Activated T-helper 17 cell treated with anti-CD3 and anti-CD28 coated beads, Interleukin-2, amount 50 U/mL, for 72 hours (primary cell): ENCODE results near the gene GREM2. TPM values are rescaled to one million over a fixed set of nuclear protein-coding genes. Genes with fewer than 3 reads are reported as not detected.

Source experiments
- ATAC-seq: fragments of 150-1000 bp; cut with Tn5 transposase; replicated peaks from 2 replicates; pipeline ENCODE4 v1.10.0; 2021; ENCODE audit warnings: mild to moderate bottlenecking, moderate library complexity
- H3K27ac Mint-ChIP-seq: one replicate; pipeline ENCODE4 v1.8.0; 2022; ENCODE audit warnings: mixed read lengths
- H3K27me3 Mint-ChIP-seq: one replicate; pipeline ENCODE4 v1.8.0; 2022; ENCODE audit warnings: mixed read lengths
- H3K36me3 Mint-ChIP-seq: one replicate; pipeline ENCODE4 v1.8.0; 2022; ENCODE audit warnings: low read depth, mild to moderate bottlenecking, mixed read lengths
- H3K4me1 Mint-ChIP-seq: one replicate; pipeline ENCODE4 v1.8.0; 2022; ENCODE audit warnings: mixed read lengths
- H3K4me3 Mint-ChIP-seq: one replicate; pipeline ENCODE4 v1.8.0; 2022; ENCODE audit warnings: mild to moderate bottlenecking, mixed read lengths
- H3K9me3 Mint-ChIP-seq: one replicate; pipeline ENCODE4 v1.8.0; 2022; ENCODE audit warnings: mixed read lengths
- total RNA-seq, 2 donors: library from RNA; stranded (reverse); gene quantifications; one replicate each; pipeline ENCODE4 v1.2.3, GENCODE V29; 2022

Gene GREM2
- total RNA-seq, 2 donors from 2014 or later: 3.4 to 7.5 TPM

DNA sequence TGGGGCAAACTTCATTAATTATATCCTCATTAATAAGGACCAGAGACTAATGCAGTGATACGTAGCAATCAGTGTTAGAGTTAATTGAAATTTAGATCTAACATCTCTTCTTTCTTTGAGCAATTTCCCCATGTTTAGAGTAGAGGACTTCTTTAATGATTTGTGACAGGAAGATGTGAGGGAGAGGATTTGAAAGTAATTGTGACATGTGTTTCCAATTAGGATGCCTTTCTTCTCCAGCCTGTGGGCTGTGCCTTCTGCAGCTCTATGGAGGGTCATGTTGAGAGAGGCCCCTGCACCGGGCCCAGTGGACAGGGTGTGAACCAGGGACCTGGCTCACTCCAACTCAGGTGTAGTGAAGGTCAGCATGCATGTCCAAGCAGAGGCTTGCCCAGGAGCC is 103.0 kb downstream of the GREM2 start:
- Mint-ChIP-seq H3K36me3 (no peaks in the 10 kb centered on the region), H3K4me3 (no peak overlapping the region), H3K27ac (no peak overlapping the region), H3K9me3 (no peaks in the 10 kb centered on the region), H3K4me1 (peaks cover 4% of the 10 kb centered on the region), H3K27me3 (no peaks in the 10 kb centered on the region)
- no peak for ATAC-seq

DNA sequence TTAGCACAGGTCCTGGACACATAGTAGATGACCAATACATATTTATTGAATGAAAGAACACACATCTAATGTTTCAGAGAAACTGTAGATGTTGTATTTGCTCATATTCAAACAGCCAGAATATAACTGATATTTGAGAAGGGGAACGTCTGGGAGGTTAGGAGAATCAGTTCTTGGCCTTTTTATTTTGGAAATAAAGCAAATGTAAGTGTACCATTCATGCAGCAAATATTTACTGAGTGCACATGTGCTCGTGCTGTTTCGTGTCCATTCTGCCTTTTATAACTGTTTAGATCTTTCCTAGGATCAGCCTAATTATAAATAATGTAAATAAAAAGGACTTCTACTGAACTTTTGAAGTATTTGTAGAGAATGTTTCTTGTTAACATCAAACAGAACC is 103.8 kb downstream of the GREM2 start:
- Mint-ChIP-seq H3K9me3 (no peaks in the 10 kb centered on the region), H3K4me1 (peaks cover 4% of the 10 kb centered on the region), H3K36me3 (no peaks in the 10 kb centered on the region), H3K27me3 (no peaks in the 10 kb centered on the region), H3K4me3 (no peak overlapping the region), H3K27ac (no peak overlapping the region)
- no peak for ATAC-seq

DNA sequence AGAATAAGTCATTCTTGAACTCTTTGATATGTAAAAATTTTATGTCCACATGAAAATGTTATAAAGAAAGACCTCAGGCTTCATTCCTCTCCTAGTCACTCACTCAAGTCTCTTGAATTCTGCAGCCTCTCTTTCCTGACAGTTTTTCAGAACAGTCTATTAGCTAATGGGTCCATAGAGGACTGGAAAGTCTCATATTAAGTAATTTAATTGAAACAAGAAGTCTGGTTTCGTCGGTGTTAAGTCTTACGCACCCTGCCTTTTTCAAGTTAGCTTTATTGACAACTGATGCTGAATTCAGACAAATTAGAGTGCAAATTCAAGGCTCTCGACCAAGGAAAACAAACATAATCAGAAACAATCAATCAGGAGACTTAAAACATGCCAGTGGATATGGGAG is 105.8 kb downstream of the GREM2 start:
- Mint-ChIP-seq H3K36me3 (no peaks in the 10 kb centered on the region), H3K27me3 (no peaks in the 10 kb centered on the region)

DNA sequence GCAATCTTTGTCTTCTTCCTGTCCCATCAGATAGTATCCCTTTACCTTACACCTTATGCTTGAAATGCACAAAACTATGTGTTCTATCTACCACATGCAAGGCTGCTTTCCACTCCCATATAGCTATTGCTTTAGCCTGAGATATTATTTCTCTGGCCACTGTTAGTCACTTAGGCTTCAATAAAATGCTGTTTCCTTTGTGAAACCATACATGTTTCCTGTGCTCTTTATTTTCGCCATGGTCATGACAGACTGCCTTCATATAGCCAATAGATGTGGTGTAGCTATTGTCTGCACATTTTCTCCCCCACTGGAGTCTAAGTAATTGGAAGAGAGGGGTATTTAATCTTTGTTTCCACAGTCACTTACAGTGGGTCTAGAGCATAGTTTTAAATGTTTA is 108.4 kb downstream of the GREM2 start:
- ATAC-seq: peak; percentile 52
- no peaks in the 10 kb centered on the region for H3K36me3 Mint-ChIP-seq
- no peak overlapping the region for H3K4me3 Mint-ChIP-seq
- H3K4me1 Mint-ChIP-seq: peaks cover 4% of the 10 kb centered on the region
- H3K27ac Mint-ChIP-seq: no peak overlapping the region
- H3K9me3 Mint-ChIP-seq: no peaks in the 10 kb centered on the region
- H3K27me3 Mint-ChIP-seq: no peaks in the 10 kb centered on the region

More for the DNA sequence above, 105.8 kb downstream of the GREM2 start:
- H3K4me3 Mint-ChIP-seq: no peak overlapping the region
- peaks cover 4% of the 10 kb centered on the region for H3K4me1 Mint-ChIP-seq
- no peak overlapping the region for H3K27ac Mint-ChIP-seq
- H3K9me3 Mint-ChIP-seq: no peaks in the 10 kb centered on the region
- ATAC-seq: no peak

DNA sequence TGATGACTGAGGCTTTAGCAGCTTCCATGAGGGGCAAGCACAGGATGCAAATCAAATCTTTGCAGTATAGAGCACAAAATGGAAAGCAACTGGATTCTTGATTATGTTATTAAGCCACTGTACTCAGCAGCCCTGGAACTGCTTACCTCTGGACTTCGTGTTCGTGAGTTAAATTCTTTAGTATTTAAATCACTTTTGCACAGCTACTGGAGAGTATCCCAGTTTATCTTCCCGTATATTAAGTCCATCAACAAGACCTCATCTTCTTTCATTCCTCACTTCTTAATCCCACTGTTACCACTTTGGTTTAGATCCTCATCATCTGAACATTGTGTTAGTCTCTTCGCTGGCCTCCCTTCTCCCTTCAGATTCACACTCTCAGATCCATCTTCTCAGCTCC is 108.9 kb downstream of the GREM2 start:
- Mint-ChIP-seq H3K9me3 (no peaks in the 10 kb centered on the region), H3K4me3 (no peak overlapping the region), H3K27ac (no peak overlapping the region), H3K27me3 (no peaks in the 10 kb centered on the region), H3K4me1 (peaks cover 4% of the 10 kb centered on the region), H3K36me3 (no peaks in the 10 kb centered on the region)
- ATAC-seq: no peak

DNA sequence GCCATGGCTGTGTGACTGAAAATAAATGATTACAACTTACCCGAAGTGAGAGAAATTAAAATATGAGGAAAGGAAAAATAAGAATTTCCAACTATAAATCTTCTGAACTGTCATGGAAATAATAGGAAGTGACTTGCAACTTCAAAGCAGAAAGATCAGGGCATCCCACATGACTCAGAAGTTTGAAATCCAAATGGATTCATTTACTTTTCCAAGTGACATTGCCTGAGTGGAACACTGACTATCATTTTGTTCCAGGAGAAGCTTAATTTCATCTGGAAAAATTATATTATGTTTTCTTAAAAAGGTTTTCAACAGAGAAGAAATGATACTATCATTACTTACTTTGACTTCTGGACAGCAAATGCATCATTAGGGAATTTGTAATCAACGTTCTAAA is 110.8 kb downstream of the GREM2 start:
- H3K36me3 Mint-ChIP-seq: no peaks in the 10 kb centered on the region
- ATAC-seq: no peak
- H3K27ac Mint-ChIP-seq: no peak overlapping the region
- H3K9me3 Mint-ChIP-seq: no peaks in the 10 kb centered on the region
- H3K4me1 Mint-ChIP-seq: no peaks in the 10 kb centered on the region
- no peaks in the 10 kb centered on the region for H3K27me3 Mint-ChIP-seq
- no peak overlapping the region for H3K4me3 Mint-ChIP-seq

DNA sequence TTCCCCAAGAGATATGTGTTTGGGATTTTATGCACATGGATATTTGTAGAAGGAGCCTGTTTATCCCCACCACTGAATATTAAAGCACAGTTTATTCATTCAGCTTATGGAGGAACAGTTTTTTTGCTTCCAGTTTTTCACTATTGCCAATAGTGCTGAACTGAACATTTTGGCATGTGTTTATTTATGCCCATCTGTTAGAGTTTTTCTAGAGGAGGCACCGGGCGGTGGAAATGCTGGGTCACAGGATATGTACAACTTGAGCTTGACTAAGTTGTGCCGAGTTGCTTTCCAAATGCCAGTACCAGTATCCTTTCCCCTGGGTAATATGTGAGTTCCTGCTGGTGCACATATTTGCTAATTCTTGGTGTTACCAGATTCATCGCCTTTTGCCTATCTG is 111.3 kb downstream of the GREM2 start:
- no peaks in the 10 kb centered on the region for H3K27me3 Mint-ChIP-seq
- H3K9me3 Mint-ChIP-seq: no peaks in the 10 kb centered on the region
- no peaks in the 10 kb centered on the region for H3K36me3 Mint-ChIP-seq
- no peaks in the 10 kb centered on the region for H3K4me1 Mint-ChIP-seq
- no peak overlapping the region for H3K4me3 Mint-ChIP-seq
- no peak overlapping the region for H3K27ac Mint-ChIP-seq
- ATAC-seq: no peak

DNA sequence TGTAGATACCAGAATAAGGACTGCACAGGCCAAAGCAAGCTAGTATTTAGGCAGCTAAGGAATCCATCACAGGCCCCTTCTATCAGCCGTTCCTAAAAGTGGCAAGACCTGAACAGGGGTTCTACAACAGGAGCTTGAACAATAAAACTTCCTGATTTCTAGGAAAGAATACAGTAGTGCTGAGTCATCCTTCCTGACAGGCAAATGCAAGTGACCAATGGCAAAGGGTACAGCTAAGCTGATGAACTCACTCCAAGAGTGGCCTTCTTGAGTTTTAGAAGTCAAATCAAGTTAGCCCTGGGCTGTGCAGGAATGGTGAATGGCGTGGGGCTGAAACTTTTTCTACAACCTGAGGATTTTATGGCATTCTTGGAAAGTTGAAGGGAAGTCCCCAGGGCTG is 112.9 kb downstream of the GREM2 start:
- no peak overlapping the region for H3K4me3 Mint-ChIP-seq
- H3K27me3 Mint-ChIP-seq: no peaks in the 10 kb centered on the region
- H3K36me3 Mint-ChIP-seq: no peaks in the 10 kb centered on the region
- no peaks in the 10 kb centered on the region for H3K9me3 Mint-ChIP-seq
- H3K27ac Mint-ChIP-seq: peak overlapping the region; percentile 13
- peak; percentile 63 for ATAC-seq
- H3K4me1 Mint-ChIP-seq: no peaks in the 10 kb centered on the region

DNA sequence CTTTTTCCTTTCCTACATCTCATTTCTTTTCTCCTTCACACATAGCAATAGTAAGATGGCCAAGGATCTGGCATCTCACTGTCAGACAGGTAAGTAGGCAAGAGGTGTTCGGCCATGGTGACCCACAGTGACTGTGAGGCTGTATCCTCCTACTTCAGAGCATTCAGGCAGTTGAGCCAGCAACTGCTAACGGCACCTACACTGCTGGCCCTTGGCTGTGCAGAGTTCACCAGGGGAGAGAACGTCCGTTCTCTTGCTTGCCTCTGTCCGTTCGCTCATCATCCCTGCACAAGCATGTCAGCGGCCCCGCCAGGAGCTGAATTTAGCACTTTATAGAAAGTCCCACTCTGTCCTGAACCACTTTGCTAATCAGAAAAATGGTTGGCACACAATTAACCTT is 113.6 kb downstream of the GREM2 start:
- Mint-ChIP-seq H3K27me3 (no peaks in the 10 kb centered on the region), H3K9me3 (no peaks in the 10 kb centered on the region), H3K4me3 (no peak overlapping the region), H3K27ac (peak overlapping the region; percentile 13), H3K36me3 (no peaks in the 10 kb centered on the region), H3K4me1 (no peaks in the 10 kb centered on the region)
- ATAC-seq: no peak

DNA sequence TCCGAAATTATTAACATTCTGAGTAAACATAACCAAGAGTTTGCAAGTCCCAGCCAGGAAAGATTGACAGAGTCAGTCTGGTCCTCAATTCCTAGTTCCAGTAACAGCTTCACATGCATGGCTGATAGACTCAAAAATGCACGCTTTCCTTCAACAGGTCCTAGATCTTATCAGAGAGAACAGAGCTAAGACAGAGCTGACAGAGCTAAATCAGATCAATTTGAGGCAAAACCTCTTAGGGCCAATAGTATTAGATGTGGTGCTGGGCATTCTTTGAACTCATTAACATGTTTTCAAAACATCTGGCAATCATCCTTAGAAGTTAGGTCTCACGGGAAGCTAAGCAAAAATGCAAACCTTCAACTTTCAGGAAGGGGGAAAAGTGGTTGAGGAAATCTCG is 114.0 kb downstream of the GREM2 start:
- Mint-ChIP-seq H3K9me3 (no peaks in the 10 kb centered on the region), H3K4me1 (no peaks in the 10 kb centered on the region), H3K36me3 (no peaks in the 10 kb centered on the region), H3K4me3 (no peak overlapping the region), H3K27ac (no peak overlapping the region), H3K27me3 (no peaks in the 10 kb centered on the region)
- no peak for ATAC-seq

DNA sequence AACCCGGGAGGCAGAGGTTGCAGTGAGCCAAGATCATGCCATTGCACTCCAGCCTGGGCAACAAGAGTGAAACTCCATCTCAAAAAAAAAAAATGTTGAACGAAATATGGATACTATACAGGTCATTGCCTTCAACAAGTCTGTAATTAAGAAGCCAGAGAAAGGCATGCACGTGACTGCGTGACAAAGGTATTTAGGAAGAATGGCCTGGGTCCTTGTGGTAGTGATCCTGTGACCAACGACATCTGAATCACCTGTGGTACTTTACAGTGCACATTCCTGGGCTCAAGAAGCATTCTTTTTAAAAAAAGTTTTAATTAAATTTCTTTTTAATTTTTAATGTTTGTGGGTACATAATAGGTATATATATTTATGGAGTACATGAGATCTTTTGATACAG is 115.0 kb downstream of the GREM2 start:
- no peak overlapping the region for H3K4me3 Mint-ChIP-seq
- ATAC-seq: no peak
- no peaks in the 10 kb centered on the region for H3K36me3 Mint-ChIP-seq
- no peaks in the 10 kb centered on the region for H3K27me3 Mint-ChIP-seq
- H3K27ac Mint-ChIP-seq: no peak overlapping the region
- no peaks in the 10 kb centered on the region for H3K9me3 Mint-ChIP-seq
- no peaks in the 10 kb centered on the region for H3K4me1 Mint-ChIP-seq

DNA sequence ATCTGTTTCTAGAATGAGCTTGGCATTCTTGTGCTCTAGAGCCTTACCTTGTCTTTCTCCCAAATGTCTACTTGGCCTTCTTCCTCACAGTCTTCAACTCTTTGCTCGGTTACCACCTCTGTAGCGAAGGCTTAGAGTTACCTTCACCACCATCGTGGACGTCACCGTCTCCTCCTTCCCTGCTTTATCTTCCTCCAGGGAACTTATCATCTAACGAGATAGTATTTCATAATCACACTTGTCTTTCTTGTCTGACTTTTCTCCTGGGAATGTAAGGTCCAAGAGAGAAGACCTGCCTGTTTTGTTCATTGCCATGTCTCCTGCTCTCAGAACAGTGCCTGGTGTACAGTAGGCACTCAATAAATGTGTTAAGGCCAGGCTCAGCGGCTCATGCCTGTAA is 115.6 kb downstream of the GREM2 start:
- no peak for ATAC-seq
- Mint-ChIP-seq H3K36me3 (no peaks in the 10 kb centered on the region), H3K27me3 (no peaks in the 10 kb centered on the region), H3K4me3 (no peak overlapping the region), H3K27ac (no peak overlapping the region), H3K9me3 (no peaks in the 10 kb centered on the region), H3K4me1 (no peaks in the 10 kb centered on the region)

DNA sequence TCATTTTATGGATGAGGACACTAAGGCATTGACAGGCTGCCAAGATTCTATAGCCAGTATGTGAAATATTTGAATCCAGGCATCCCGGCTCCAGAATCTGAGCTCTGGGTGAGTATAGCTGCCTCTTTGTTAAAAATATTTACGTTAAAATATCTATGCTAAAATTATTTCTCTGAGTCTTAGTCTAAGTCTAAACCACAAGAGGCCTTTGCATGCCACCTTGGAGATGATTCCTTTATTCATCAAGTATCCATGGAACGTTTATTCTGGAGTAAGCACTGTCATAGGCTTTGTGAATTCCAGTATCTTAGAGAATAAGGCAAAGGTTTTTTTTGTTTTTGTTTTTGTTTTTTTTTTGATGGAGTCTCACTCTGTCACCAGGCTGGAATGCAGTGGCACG is 116.4 kb downstream of the GREM2 start:
- H3K4me1 Mint-ChIP-seq: no peaks in the 10 kb centered on the region
- H3K27ac Mint-ChIP-seq: no peak overlapping the region

DNA sequence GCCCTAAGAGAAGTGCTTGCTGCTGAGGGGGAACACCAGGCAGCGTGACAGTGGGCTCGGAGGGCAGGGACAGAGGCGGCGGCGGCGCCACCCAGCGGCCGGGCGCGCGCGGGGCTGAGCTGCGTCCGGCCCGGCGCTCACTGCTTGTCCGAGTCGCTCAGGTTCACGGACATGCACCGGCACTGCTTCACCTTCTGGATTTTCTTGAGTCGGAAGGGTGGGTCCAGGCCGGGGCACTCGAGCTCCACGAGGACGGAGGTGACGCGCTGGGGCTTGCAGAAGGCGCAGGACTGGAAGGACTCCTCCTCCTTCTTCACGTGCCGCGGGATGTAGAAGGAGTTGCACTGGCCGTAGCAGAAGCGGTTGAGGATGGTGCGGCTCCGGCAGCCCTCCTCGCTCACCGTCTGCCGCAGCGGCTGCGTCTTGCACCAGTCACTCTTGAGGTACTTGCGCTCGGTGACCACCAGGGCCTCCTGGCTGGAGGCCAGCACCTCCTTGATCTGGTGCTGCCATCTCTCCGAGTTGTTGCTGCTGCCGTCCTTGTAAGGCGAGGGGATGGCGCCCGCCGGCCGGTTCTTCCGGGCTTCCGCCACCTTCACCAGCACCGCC is 119.0 kb downstream of the GREM2 start:
- peak overlapping the region; percentile 36 for H3K4me3 Mint-ChIP-seq

More for the DNA sequence above, 116.4 kb downstream of the GREM2 start:
- Mint-ChIP-seq H3K4me3 (no peak overlapping the region), H3K36me3 (no peaks in the 10 kb centered on the region), H3K27me3 (no peaks in the 10 kb centered on the region), H3K9me3 (no peaks in the 10 kb centered on the region)
- no peak for ATAC-seq

DNA sequence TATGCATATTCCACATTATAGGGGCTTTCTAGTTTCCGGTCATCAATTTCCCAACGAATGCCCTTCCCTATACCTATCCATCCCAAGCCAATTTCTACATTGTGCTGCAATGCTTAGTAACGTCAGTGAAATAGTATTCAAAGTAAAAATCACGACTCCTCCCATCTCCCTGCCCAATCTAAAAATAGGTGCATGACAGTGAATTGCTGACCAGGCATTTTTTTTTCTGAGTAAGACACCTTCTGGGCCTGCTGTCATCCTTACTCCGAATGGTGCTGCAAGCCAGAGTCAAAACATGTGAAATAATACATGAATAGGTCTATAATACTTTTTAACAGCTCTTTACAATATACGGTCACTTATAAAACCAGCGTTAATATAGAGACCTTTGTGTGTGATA is 120.2 kb downstream of the GREM2 start:
- Mint-ChIP-seq H3K4me1 (no peaks in the 10 kb centered on the region), H3K27me3 (no peaks in the 10 kb centered on the region), H3K4me3 (no peak overlapping the region), H3K27ac (no peak overlapping the region), H3K9me3 (no peaks in the 10 kb centered on the region), H3K36me3 (no peaks in the 10 kb centered on the region)
- ATAC-seq: no peak

More for the DNA sequence above, 119.0 kb downstream of the GREM2 start:
- Mint-ChIP-seq H3K9me3 (no peaks in the 10 kb centered on the region), H3K36me3 (no peaks in the 10 kb centered on the region), H3K27ac (no peak overlapping the region), H3K4me1 (no peaks in the 10 kb centered on the region), H3K27me3 (no peaks in the 10 kb centered on the region)
- ATAC-seq: peak; percentile 64

DNA sequence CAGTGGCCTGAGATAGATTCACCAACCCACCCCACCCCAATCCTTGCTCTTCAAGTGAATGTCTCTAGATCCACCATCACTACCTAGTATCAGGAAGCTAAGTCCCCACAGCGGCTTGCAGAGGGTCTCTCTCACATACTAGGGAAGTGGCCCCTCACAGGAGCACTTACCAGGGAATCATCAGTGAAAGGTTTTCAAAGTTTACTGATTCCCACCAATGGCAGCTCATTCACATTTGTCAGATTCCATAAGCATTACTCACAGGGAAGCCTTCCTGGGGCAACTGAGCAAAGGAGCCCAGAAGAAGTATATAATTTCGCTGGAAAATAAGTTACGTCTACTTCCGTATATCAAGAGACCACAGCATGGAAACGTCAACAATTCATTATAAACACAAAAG is 120.8 kb downstream of the GREM2 start:
- ATAC-seq: no peak
- no peaks in the 10 kb centered on the region for H3K27me3 Mint-ChIP-seq
- no peaks in the 10 kb centered on the region for H3K36me3 Mint-ChIP-seq
- H3K4me3 Mint-ChIP-seq: no peak overlapping the region
- no peaks in the 10 kb centered on the region for H3K4me1 Mint-ChIP-seq
- H3K9me3 Mint-ChIP-seq: no peaks in the 10 kb centered on the region
- H3K27ac Mint-ChIP-seq: no peak overlapping the region
